ENCODE measurements around the gene ANO9.

ANO9 gene

DNA sequence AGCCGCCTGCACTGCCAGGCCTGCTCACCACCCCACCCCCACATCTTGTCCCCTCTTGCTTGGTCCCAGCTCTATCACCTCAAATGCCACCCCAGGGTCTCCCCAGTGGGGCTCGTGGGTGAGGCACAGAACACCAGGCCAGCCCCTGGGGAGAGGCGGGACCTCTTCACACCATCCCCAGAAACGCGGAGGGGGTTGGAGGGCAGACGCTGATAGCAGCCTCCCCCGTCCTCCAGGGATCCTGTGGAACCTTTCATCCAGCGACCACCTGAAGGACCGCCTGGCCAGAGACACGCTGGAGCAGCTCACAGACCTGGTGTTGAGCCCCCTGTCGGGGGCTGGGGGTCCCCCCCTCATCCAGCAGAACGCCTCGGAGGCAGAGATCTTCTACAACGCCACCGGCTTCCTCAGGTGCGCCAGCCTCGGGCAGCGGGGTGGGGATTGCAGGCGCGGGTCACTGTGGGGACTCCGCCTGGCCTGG lies 42.0 kb downstream of the ANO9 start:
- no peak for DNase-seq (ENCODE audit: extremely low read depth, low read depth)
- no peak overlapping the region for H3K4me3 ChIP-seq (replicated peaks; ENCODE audit: low read depth, low read length)
- no peak for TF ChIP-seq CTCF (IDR thresholded peaks at IDR 0.05; ENCODE audit: low read depth, low read length, missing control alignments)

DNA sequence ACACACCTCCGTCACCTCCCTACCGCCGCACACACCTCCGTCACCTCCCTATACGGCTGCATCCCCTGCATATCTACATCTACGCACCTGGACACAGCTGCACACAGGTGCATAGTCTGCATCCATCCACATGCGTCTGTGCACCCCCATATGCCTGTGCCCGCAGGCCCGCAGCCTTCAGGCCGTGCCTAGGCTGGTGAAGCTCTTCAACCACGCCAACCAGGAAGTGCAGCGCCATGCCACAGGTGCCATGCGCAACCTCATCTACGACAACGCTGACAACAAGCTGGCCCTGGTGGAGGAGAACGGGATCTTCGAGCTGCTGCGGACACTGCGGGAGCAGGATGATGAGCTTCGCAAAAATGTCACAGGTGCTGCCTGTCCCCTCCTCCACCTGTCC lies 43.0 kb downstream of the ANO9 start:
- DNase-seq (ENCODE audit: extremely low read depth, low read depth) = no peak
- no peak for TF ChIP-seq CTCF (IDR thresholded peaks at IDR 0.05; ENCODE audit: low read depth, low read length, missing control alignments)

DNA sequence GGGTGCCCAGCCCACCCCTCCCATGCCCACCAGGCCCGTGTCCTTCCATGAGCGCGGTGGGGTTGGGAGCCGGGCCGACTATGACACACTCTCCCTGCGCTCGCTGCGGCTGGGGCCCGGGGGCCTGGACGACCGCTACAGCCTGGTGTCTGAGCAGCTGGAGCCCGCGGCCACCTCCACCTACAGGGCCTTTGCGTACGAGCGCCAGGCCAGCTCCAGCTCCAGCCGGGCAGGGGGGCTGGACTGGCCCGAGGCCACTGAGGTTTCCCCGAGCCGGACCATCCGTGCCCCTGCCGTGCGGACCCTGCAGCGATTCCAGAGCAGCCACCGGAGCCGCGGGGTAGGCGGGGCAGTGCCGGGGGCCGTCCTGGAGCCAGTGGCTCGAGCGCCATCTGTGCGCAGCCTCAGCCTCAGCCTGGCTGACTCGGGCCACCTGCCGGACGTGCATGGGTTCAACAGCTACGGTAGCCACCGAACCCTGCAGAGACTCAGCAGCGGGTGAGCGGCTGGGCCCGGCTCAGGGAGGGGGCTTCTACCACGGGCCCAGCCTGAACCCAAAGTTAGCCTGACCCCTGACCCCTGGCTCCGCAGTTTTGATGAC lies 44.8 kb downstream of the ANO9 start:
- DNase-seq (ENCODE audit: extremely low read depth, low read depth) = no peak
- peak overlapping the region; percentile 11 for H3K4me3 ChIP-seq (replicated peaks; ENCODE audit: low read depth, low read length)
- TF ChIP-seq CTCF (IDR thresholded peaks at IDR 0.05; ENCODE audit: low read depth, low read length, missing control alignments) = peak; percentile 50

More for the DNA sequence above, 43.0 kb downstream of the ANO9 start:
- no peak overlapping the region for H3K4me3 ChIP-seq (replicated peaks; ENCODE audit: low read depth, low read length)

- DNase-seq (ENCODE audit: extremely low read depth, low read depth) = no peak
- TF ChIP-seq CTCF (IDR thresholded peaks at IDR 0.05; ENCODE audit: low read depth, low read length, missing control alignments) = peak; percentile 23
- peak overlapping the region; percentile 11; the same call in 1 of the 2 replicates for H3K4me3 ChIP-seq (replicated peaks; ENCODE audit: low read depth, low read length)
Observed at GRCh38 chr11:396511-396947, 45.3 kb downstream of the ANO9 start.

- H3K4me3 ChIP-seq (replicated peaks; ENCODE audit: low read depth, low read length) = no peak overlapping the region
- no peak for TF ChIP-seq CTCF (IDR thresholded peaks at IDR 0.05; ENCODE audit: low read depth, low read length, missing control alignments)
- no peak for DNase-seq (ENCODE audit: extremely low read depth, low read depth)
Observed at GRCh38 chr11:395866-396265, 45.9 kb downstream of the ANO9 start.

GRCh38 chr11:394858-395655 lies 46.8 kb downstream of the ANO9 start:
- no peak overlapping the region for H3K4me3 ChIP-seq (replicated peaks; ENCODE audit: low read depth, low read length)
- TF ChIP-seq CTCF (IDR thresholded peaks at IDR 0.05; ENCODE audit: low read depth, low read length, missing control alignments) = no peak

More at GRCh38 chr11:394858-395655, 46.8 kb downstream of the ANO9 start:
- no peak for DNase-seq (ENCODE audit: extremely low read depth, low read depth)

All from HFF-Myc (cell line).